Measurements from ENCODE around the gene PROP1.
"Not testable (repeated sequence)": the region's sequence is repeated elsewhere in the genome, so short reads cannot be mapped to it uniquely, and the experiment has no call there.

Gene PROP1

GRCh38 chr5:177964471-177964870, 31.6 kb downstream of the PROP1 start:
- Mint-ChIP-seq H3K9me3 (peaks cover 9% of the 10 kb centered on the region), H3K4me3 (no peak overlapping the region), H3K27ac (no peak overlapping the region), H3K27me3 (ENCODE audit: low read depth) (no peaks in the 10 kb centered on the region), H3K4me1 (no peaks in the 10 kb centered on the region), H3K36me3 (ENCODE audit: low read depth) (peaks cover 8% of the 10 kb centered on the region)
- TF ChIP-seq, protein P1, sequence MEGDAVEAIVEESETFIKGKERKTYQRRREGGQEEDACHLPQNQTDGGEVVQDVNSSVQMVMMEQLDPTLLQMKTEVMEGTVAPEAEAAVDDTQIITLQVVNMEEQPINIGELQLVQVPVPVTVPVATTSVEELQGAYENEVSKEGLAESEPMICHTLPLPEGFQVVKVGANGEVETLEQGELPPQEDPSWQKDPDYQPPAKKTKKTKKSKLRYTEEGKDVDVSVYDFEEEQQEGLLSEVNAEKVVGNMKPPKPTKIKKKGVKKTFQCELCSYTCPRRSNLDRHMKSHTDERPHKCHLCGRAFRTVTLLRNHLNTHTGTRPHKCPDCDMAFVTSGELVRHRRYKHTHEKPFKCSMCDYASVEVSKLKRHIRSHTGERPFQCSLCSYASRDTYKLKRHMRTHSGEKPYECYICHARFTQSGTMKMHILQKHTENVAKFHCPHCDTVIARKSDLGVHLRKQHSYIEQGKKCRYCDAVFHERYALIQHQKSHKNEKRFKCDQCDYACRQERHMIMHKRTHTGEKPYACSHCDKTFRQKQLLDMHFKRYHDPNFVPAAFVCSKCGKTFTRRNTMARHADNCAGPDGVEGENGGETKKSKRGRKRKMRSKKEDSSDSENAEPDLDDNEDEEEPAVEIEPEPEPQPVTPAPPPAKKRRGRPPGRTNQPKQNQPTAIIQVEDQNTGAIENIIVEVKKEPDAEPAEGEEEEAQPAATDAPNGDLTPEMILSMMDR (IDR thresholded peaks at IDR 0.05; ENCODE audit: unreplicated experiment in 3 of 3), result no peak

- peaks cover 8% of the 10 kb centered on the region for H3K36me3 Mint-ChIP-seq (ENCODE audit: low read depth)
- H3K9me3 Mint-ChIP-seq, result peaks cover 9% of the 10 kb centered on the region
Observed at GRCh38 chr5:177963966-177964365, 32.1 kb downstream of the PROP1 start.

DNA sequence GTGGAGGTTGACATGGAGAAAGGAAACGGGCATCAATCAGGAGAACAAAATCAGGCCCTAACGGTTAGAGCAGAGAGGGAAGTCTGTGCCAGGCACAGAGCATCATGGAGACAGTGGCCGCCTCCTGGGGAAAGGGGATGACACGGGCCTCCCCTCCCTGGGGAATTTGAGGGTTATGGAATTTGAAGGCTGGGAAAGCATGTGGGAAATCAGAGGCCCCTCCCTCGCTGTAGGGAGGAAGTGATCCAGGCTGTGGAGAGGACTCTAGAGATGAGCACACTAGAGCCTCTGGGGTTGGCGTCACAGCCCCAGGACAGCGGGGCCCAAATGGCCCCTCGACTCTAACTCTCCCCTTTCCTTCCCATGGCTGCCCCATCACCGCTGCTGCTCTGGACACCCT, 36.7 kb downstream of the PROP1 start:
- Mint-ChIP-seq H3K27me3 (ENCODE audit: low read depth) (peaks cover 5% of the 10 kb centered on the region), H3K4me3 (no peak overlapping the region), H3K9me3 (peaks cover 9% of the 10 kb centered on the region), H3K36me3 (ENCODE audit: low read depth) (peaks cover 12% of the 10 kb centered on the region), H3K4me1 (no peaks in the 10 kb centered on the region), H3K27ac (no peak overlapping the region)
- TF ChIP-seq, protein P1 (IDR thresholded peaks at IDR 0.05; ENCODE audit: unreplicated experiment in 3 of 3), result no peak

More at GRCh38 chr5:177963966-177964365, 32.1 kb downstream of the PROP1 start:
- H3K4me1 Mint-ChIP-seq, result no peaks in the 10 kb centered on the region
- peaks cover 4% of the 10 kb centered on the region for H3K27me3 Mint-ChIP-seq (ENCODE audit: low read depth)
- TF ChIP-seq, protein P1 (IDR thresholded peaks at IDR 0.05; ENCODE audit: unreplicated experiment in 3 of 3), result no peak
- no peak overlapping the region for H3K4me3 Mint-ChIP-seq
- no peak overlapping the region for H3K27ac Mint-ChIP-seq

DNA sequence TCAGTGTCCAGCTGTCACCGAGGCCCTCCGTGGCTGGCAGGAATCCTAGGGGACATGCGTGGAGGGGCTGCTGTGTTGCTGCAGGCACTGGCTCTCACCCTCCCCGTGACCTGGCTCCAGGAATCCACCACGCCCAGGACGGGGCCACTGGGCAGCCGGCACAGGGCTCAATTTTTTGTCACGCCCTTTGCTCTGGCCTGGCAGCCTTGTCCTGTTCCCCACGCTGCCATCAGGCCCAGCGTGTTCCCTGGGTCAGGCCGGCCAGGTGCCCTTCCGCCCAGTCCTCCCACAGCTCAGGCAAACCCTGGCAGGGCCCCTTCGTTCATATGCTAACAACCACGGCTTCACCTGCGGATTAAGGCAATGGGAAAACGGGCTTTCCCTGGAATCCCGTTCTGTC, 37.3 kb downstream of the PROP1 start:
- H3K27ac Mint-ChIP-seq, result no peak overlapping the region
- peaks cover 12% of the 10 kb centered on the region for H3K36me3 Mint-ChIP-seq (ENCODE audit: low read depth)
- TF ChIP-seq, protein P1 (IDR thresholded peaks at IDR 0.05; ENCODE audit: unreplicated experiment in 3 of 3), result no peak
- no peaks in the 10 kb centered on the region for H3K4me1 Mint-ChIP-seq
- no peak overlapping the region for H3K4me3 Mint-ChIP-seq
- peaks cover 9% of the 10 kb centered on the region for H3K9me3 Mint-ChIP-seq
- H3K27me3 Mint-ChIP-seq (ENCODE audit: low read depth), result peaks cover 5% of the 10 kb centered on the region

- Mint-ChIP-seq H3K4me3 (no peak overlapping the region), H3K27me3 (ENCODE audit: low read depth) (peaks cover 5% of the 10 kb centered on the region), H3K36me3 (ENCODE audit: low read depth) (peaks cover 12% of the 10 kb centered on the region), H3K27ac (no peak overlapping the region), H3K4me1 (no peaks in the 10 kb centered on the region), H3K9me3 (peaks cover 9% of the 10 kb centered on the region)
- TF ChIP-seq, protein P1 (IDR thresholded peaks at IDR 0.05; ENCODE audit: unreplicated experiment in 3 of 3), result no peak
Observed at GRCh38 chr5:177957241-177957640, 38.8 kb downstream of the PROP1 start.

GRCh38 chr5:177953101-177953500, 42.9 kb downstream of the PROP1 start:
- not testable (repeated sequence) for H3K27ac Mint-ChIP-seq; H3K27me3 Mint-ChIP-seq (ENCODE audit: low read depth); H3K9me3 Mint-ChIP-seq; H3K36me3 Mint-ChIP-seq (ENCODE audit: low read depth); H3K4me1 Mint-ChIP-seq; H3K4me3 Mint-ChIP-seq

DNA sequence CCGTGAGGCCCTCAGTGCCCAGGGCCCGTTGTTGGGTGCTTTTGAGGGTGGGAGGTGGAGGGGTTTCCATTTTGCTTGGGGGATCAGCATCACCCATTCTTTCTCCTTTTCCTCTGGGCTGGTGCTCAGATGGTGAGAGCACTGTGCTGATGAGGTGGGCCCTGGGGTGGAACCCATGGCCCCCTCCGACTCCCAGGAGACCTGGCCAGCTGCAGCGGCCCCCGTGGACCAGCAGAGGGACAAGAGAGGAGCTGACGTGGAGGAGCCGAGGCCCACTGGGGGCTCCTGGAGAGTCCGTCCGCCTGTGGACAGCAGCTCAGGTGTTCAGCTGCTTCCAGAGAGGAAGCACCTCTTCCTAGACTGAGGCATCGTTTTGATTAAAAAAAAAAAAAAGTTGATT, 46.4 kb downstream of the PROP1 start:
- H3K36me3 Mint-ChIP-seq (ENCODE audit: low read depth); H3K4me3 Mint-ChIP-seq: not testable (repeated sequence)

DNA sequence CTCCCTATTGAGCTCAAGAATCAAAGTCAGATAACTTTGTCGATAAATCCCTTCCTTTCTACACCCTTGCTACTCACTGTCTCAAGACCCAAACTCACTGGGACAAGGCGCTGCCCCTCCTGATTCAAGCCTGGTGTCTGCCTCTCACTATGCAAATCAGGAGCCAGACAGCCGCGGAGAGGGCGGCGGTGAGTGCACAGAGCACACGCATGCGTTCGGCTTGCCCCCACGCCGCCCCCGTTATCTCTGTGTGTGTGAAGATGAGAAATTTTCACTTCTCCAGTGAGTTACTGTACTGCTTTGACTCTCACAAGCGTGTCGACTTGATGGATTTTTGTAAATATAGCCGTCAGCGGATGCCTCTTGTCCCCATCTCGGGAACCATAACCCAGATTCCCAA, 47.0 kb downstream of the PROP1 start:
- H3K27me3 Mint-ChIP-seq (ENCODE audit: low read depth); H3K27ac Mint-ChIP-seq; H3K4me3 Mint-ChIP-seq; H3K36me3 Mint-ChIP-seq (ENCODE audit: low read depth); H3K9me3 Mint-ChIP-seq; H3K4me1 Mint-ChIP-seq: not testable (repeated sequence)

More for the DNA sequence above, 46.4 kb downstream of the PROP1 start:
- H3K27ac Mint-ChIP-seq; H3K4me1 Mint-ChIP-seq; H3K27me3 Mint-ChIP-seq (ENCODE audit: low read depth); H3K9me3 Mint-ChIP-seq: not testable (repeated sequence)

DNA sequence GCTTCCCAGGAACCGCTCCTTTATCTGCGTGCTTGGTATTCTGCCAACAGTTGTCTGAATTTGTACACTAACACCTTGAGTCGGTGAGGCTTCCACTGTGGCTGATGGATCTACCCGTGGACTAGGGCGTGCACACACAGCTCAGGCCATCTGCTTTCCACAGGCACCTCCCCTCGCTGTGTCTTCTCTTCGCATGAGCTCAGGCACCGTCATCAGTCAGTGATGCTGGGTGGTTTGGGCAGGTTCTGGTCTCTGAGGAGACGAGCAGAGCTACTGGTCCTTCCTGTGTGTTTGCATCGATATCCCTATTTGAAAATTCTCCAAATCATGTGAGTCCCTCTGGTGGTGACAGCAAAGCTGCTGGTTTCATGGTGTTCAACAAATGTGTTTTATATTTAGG, 48.1 kb downstream of the PROP1 start:
- not testable (repeated sequence) for H3K36me3 Mint-ChIP-seq (ENCODE audit: low read depth); H3K27me3 Mint-ChIP-seq (ENCODE audit: low read depth); H3K4me3 Mint-ChIP-seq; H3K4me1 Mint-ChIP-seq; H3K9me3 Mint-ChIP-seq; H3K27ac Mint-ChIP-seq

GRCh38 chr5:177945601-177946283, 50.3 kb downstream of the PROP1 start:
- not testable (repeated sequence) for H3K4me1 Mint-ChIP-seq; H3K27ac Mint-ChIP-seq; H3K4me3 Mint-ChIP-seq; H3K27me3 Mint-ChIP-seq (ENCODE audit: low read depth); H3K9me3 Mint-ChIP-seq; H3K36me3 Mint-ChIP-seq (ENCODE audit: low read depth)
